H1 (cell line): Measurements from ENCODE around the gene MCF2L. TPM values are rescaled to one million over a fixed set of nuclear protein-coding genes. Genes with fewer than 3 reads are reported as not detected.

Experiments used
- CTCF ChIA-PET: fragments of 300-600 bp; sonication (Branson Sonifier 250); formaldehyde crosslinking; loops from one replicate; lab custom pipeline; 2021; ENCODE audit not compliant: partially characterized antibody; lab: Charles Lee
- POLR2A ChIA-PET: fragments of 300-600 bp; sonication (Branson Sonifier 250); formaldehyde crosslinking; loops from one replicate; lab custom pipeline; 2021; ENCODE audit warnings: inconsistent platforms; ENCODE audit not compliant: partially characterized antibody; lab: Charles Lee
- DNase-seq, 2 experiments: peaks; one replicate each; pipeline versions ENCODE4 v3.0.0 to v3.0.0-alpha.2; 2010 to 2022; ENCODE audit warnings: low spot score in 2 of 2, low read depth in 1 of 2, mixed read lengths in 1 of 2
- FAIRE-seq: peaks from 2 replicates; lab custom pipeline; 2011; peaks lifted over from hg19 to GRCh38; lab: Jason Lieb, UNC
- H2AFZ ChIP-seq: 2 replicates; pipeline ENCODE4 v1.8.1; 2012; ENCODE audit warnings: low read length, inconsistent platforms
- H2AK5ac ChIP-seq: 2 replicates; pipeline ENCODE4 v1.6.1; 2013; ENCODE audit warnings: low read depth, low read length
- H2BK120ac ChIP-seq: replicated peaks from 2 replicates; pipeline ENCODE3; 2013; ENCODE audit warnings: low read depth, low read length, inconsistent platforms
- H2BK12ac ChIP-seq: 2 replicates; pipeline ENCODE4 v1.6.1; 2013; ENCODE audit warnings: low read depth, low read length
- H2BK15ac ChIP-seq: 2 replicates; pipeline ENCODE4 v1.6.1; 2013; ENCODE audit warnings: low read length
- H2BK20ac ChIP-seq: 2 replicates; pipeline ENCODE4 v1.6.1; 2013; ENCODE audit warnings: low read length
- H2BK5ac ChIP-seq: 2 replicates; pipeline ENCODE4 v1.6.1; 2013; ENCODE audit warnings: low read depth, low read length
- H3K14ac ChIP-seq: 2 replicates; pipeline ENCODE4 v1.6.1; 2013; ENCODE audit warnings: inconsistent platforms; ENCODE audit not compliant: insufficient read length
- H3K18ac ChIP-seq: 2 replicates; pipeline ENCODE4 v1.6.1; 2013; ENCODE audit warnings: low read length; ENCODE audit errors: extremely low read depth
- H3K23ac ChIP-seq: 2 replicates; pipeline ENCODE4 v1.6.1; 2013; ENCODE audit warnings: inconsistent platforms; ENCODE audit not compliant: insufficient read length
- H3K23me2 ChIP-seq: 2 replicates; pipeline ENCODE4 v1.6.1; 2013; ENCODE audit warnings: low read depth, low read length
- H3K27ac ChIP-seq: 2 replicates; pipeline ENCODE4 v1.6.1; 2011; ENCODE audit warnings: low read depth, low read length, inconsistent platforms
- H3K27me3 ChIP-seq, 4 experiments: replicated peaks in 1 of 4; 1 replicate in 1 of 4; 2 replicates in 3 of 4; pipeline versions ENCODE4 v1.6.1 to v1.8.1; 2011 to 2013; ENCODE audit warnings: low read length in 3 of 4, mild to moderate bottlenecking in 3 of 4, inconsistent platforms in 2 of 4, mixed read lengths in 2 of 4, moderate library complexity in 1 of 4; ENCODE audit not compliant: control insufficient read depth in 3 of 4, insufficient read depth in 3 of 4; ENCODE audit errors: extremely low read depth in 1 of 4
- H3K36me3 ChIP-seq, 4 experiments: 2 replicates each; pipeline versions ENCODE4 v1.6.1 to v1.8.1; 2011 to 2013; ENCODE audit warnings: mild to moderate bottlenecking in 4 of 4, low read length in 3 of 4, moderate library complexity in 2 of 4, control low read depth in 1 of 4, inconsistent platforms in 1 of 4; ENCODE audit not compliant: insufficient read depth in 4 of 4, control insufficient read depth in 2 of 4
- H3K4ac ChIP-seq: replicated peaks from 2 replicates; pipeline ENCODE3; 2013; ENCODE audit warnings: low read length, low read depth, mixed read lengths, inconsistent platforms; ENCODE audit not compliant: insufficient read length
- H3K4me1 ChIP-seq, 4 experiments: replicated peaks in 1 of 4; 1 replicate in 1 of 4; 2 replicates in 3 of 4; pipeline versions ENCODE4 v1.6.1 to v1.8.1; 2011 to 2013; ENCODE audit warnings: low read length in 3 of 4, inconsistent platforms in 2 of 4, mixed read lengths in 1 of 4; ENCODE audit not compliant: insufficient read depth in 4 of 4, control insufficient read depth in 3 of 4
- H3K4me2 ChIP-seq, 2 experiments: 2 replicates each; pipeline versions ENCODE4 v1.6.1 to v1.8.1; 2011 to 2013; ENCODE audit warnings: low read depth in 2 of 2, low read length in 2 of 2, control low read depth in 1 of 2, inconsistent platforms in 1 of 2, mild to moderate bottlenecking in 1 of 2; ENCODE audit not compliant: insufficient read depth in 1 of 2
- H3K4me3 ChIP-seq, 4 experiments: fragments of 200-600, 300-600 bp in 1 of 4; sonication (generic), shearing (Covaris generic), sonication (Bioruptor Twin) in 1 of 4; 2 replicates each; pipeline versions ENCODE4 v1.5.1 to v1.8.1; 2011 to 2016; ENCODE audit warnings: low read length in 4 of 4, low read depth in 3 of 4, control low read depth in 2 of 4, inconsistent platforms in 2 of 4, mild to moderate bottlenecking in 2 of 4, mixed read lengths in 1 of 4, moderate library complexity in 1 of 4; ENCODE audit not compliant: insufficient read depth in 2 of 4; ENCODE audit errors: extremely low read depth in 1 of 4
- H3K56ac ChIP-seq: replicated peaks from 2 replicates; pipeline ENCODE3; 2013; ENCODE audit warnings: low read depth, mild to moderate bottlenecking, mixed read lengths, low read length, inconsistent platforms; ENCODE audit not compliant: insufficient read length
- H3K79me1 ChIP-seq: 2 replicates; pipeline ENCODE4 v1.6.1; 2013; ENCODE audit warnings: low read depth, low read length, control low read depth
- H3K79me2 ChIP-seq, 2 experiments: 2 replicates each; pipeline versions ENCODE4 v1.6.1 to v1.8.1; 2012 to 2013; ENCODE audit warnings: low read length in 2 of 2, mild to moderate bottlenecking in 2 of 2, inconsistent platforms in 1 of 2; ENCODE audit not compliant: insufficient read depth in 2 of 2, control insufficient read depth in 1 of 2
- H3K9ac ChIP-seq, 4 experiments: replicated peaks in 1 of 4; 1 replicate in 1 of 4; 2 replicates in 3 of 4; pipeline versions ENCODE4 v1.6.1 to v1.8.1; 2011 to 2013; ENCODE audit warnings: low read depth in 3 of 4, low read length in 3 of 4, control low read depth in 2 of 4, mild to moderate bottlenecking in 2 of 4, moderate library complexity in 2 of 4, inconsistent platforms in 1 of 4; ENCODE audit errors: extremely low read depth in 1 of 4
- H3K9me3 ChIP-seq, 2 experiments: 2 replicates each; pipeline versions ENCODE4 v1.6.1 to v1.8.1; 2012 to 2013; ENCODE audit warnings: mild to moderate bottlenecking in 2 of 2, moderate library complexity in 2 of 2, control low read depth in 1 of 2, inconsistent platforms in 1 of 2, low read depth in 1 of 2, low read length in 1 of 2, mixed read lengths in 1 of 2; ENCODE audit not compliant: insufficient read depth in 2 of 2
- H4K20me1 ChIP-seq, 2 experiments: replicated peaks in 1 of 2; 2 replicates each; pipeline versions ENCODE3 to v1.8.1; 2011 to 2013; ENCODE audit warnings: inconsistent platforms in 2 of 2, low read length in 2 of 2, mild to moderate bottlenecking in 1 of 2; ENCODE audit not compliant: insufficient read depth in 2 of 2, control insufficient read depth in 1 of 2
- H4K5ac ChIP-seq: 2 replicates; pipeline ENCODE4 v1.6.1; 2013; ENCODE audit warnings: low read length, low read depth, mixed read lengths, inconsistent platforms; ENCODE audit not compliant: insufficient read length
- H4K8ac ChIP-seq: 2 replicates; pipeline ENCODE4 v1.8.0; 2013; ENCODE audit warnings: mild to moderate bottlenecking, moderate library complexity, low read length, inconsistent platforms; ENCODE audit not compliant: insufficient read depth; ENCODE audit errors: extremely low read depth
- H4K91ac ChIP-seq: replicated peaks from 2 replicates; pipeline ENCODE3; 2013; ENCODE audit warnings: low read length, mixed read lengths, inconsistent platforms; ENCODE audit not compliant: insufficient read length
- CBX5 ChIP-seq: fragments of 300-800, 300-1000 bp; sonication (generic); IDR thresholded peaks from 2 replicates; pipeline ENCODE4 v1.7.1; 2016; ENCODE audit warnings: antibody characterized with exemption, low read length, low read depth
- TEAD4 ChIP-seq: IDR thresholded peaks from 2 replicates; pipeline ENCODE4 v1.6.1; 2012; ENCODE audit warnings: low read depth, low read length, inconsistent platforms, mixed read lengths
- WGBS, 2 experiments: shearing (Covaris generic) in 1 of 2; methylation state at CpG; one replicate each; pipeline versions ENCODE4 v1.1.6 to v1.1.7; 2013 to 2015; ENCODE audit warnings: low lambda C conversion rate in 2 of 2, mixed read lengths in 2 of 2, inconsistent platforms in 1 of 2, low coverage in 1 of 2, missing lambda C conversion rate in 1 of 2; ENCODE audit not compliant: insufficient replicate concordance in 2 of 2, insufficient coverage in 1 of 2, insufficient read length in 1 of 2; ENCODE audit errors: extremely low coverage in 1 of 2, missing lambda C conversion rate in 1 of 2; 5-methylcytosine and 5-hydroxymethylcytosine counted together
- polyA plus RNA-seq, 7 experiments: library from polyadenylated mRNA; depleted of rRNA in 3 of 7; stranded (reverse) in 5 of 7; unstranded in 2 of 7; fragments of >200 nt in 5 of 7; fragments of 200-250 nt in 2 of 7; gene quantifications; 1 replicate in 5 of 7; 2 replicates in 1 of 7; 4 replicates in 1 of 7; pipeline versions ENCODE4 v1.2.1 to v1.2.3, GENCODE V29; 2011 to 2013; ENCODE audit warnings: missing spikeins in 2 of 7, mixed read lengths in 2 of 7
- total RNA-seq: library from RNA; stranded (reverse); fragmentation: NEBNext Ultra II Directional; extraction: Animal tissue kit (Norgen Biotek cat#: 25700); gene quantifications from 2 replicates; pipeline ENCODE4 v1.2.1, GENCODE V29; 2021

Gene MCF2L
- total and polyA plus RNA-seq, 2 of the 8 experiments (the other 6 are each of a cell fraction or from before 2014, with no cell fraction given) = 10.1 to 24.4 TPM

DNA sequence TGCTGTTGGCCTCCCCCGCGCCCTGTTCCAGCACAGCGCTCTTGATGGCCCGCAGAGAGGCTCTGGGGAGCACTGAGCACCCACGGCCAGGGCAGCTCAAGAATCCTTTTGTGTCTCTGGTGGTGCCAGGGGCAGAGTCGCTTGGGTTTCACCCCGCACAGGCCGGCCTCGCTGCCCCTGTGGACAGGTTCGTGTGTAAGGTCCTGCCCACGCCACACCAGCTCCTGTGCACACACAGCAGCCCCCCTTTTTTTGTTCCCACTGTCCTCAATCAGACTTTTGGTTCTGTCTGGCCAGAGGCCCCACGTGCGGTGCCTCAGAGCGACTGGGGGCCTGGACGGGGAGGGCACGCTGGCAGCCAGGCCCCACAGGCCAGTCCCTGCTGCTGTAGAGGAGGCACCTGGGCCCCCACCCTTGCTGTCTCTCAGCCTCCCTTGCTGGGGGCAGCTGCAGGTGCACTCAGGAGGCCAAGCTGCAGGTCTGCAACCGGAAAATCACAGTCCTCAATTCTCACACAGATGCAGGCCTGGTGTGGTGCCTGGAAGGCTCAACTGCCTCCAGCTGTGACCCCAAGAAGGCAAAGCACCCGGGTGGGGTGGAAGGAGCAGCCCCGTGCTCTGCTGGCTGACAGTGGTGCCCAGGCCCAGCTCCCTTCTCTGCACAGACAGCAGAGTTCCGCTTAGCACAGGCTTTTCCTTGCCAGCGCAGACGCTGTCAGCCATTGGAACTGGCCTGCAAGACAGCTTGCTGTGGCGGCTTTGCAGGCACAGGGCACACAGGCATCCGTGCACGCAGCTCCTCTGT, 124.0 kb downstream of the MCF2L start:
- Histone ChIP-seq H3K4me1 (peaks cover 0 to 6% (median 4%) of the 10 kb centered on the region in 4 experiments; a peak in 2 of 7 replicates), H3K79me2 (no peaks in the 10 kb centered on the region), H3K27me3 (no peaks in the 10 kb centered on the region), H2AK5ac (no peak overlapping the region), H3K23me2 (peaks cover 2% of the 10 kb centered on the region; the same call in 1 of the 2 replicates), H2BK15ac (no peak overlapping the region), H3K9ac (no peak overlapping the region; a peak in 1 of 7 replicates), H3K79me1 (no peaks in the 10 kb centered on the region), H4K20me1 (no peaks in the 10 kb centered on the region), H3K56ac (no peak overlapping the region), H4K91ac (no peak overlapping the region), H3K9me3 (no peaks in the 10 kb centered on the region), H2AFZ (no peak overlapping the region), H2BK12ac (no peak overlapping the region), H2BK120ac (no peak overlapping the region), H3K14ac (no peak overlapping the region), H2BK20ac (no peak overlapping the region), H3K4me3 (no peak overlapping the region), H4K8ac (peak overlapping the region; percentile 14; the same call in 1 of the 2 replicates), H3K27ac (no peak overlapping the region), H3K23ac (no peak overlapping the region), H3K4ac (no peak overlapping the region), H3K36me3 (peaks cover under 1 to 4% (median 3%) of the 10 kb centered on the region in 4 experiments; a peak in 4 of 8 replicates), H4K5ac (no peak overlapping the region), H3K18ac (no peak overlapping the region), H3K4me2 (no peak overlapping the region), H2BK5ac (no peak overlapping the region)
- WGBS, 2 experiments = 92% methylated on average over 24 of the region's 25 CpGs; no CpG with 5 or more reads in 1 of the 2 experiments
- ChIA-PET POLR2A (no interaction called here), CTCF (interaction anchor here (1.0 to 2.3 kb wide), 3 partner anchors 10 to 31 kb away, joined by 5 to 6 read pairs (median 5); no protein-coding TSS in a partner anchor)
- no peak for DNase-seq
- TF ChIP-seq CBX5 (no peak), TEAD4 (no peak)
- no peak for FAIRE-seq
